ENCODE measurements around the gene GABBR2. TPM values are rescaled to one million over a fixed set of nuclear protein-coding genes. Genes with fewer than 3 reads are reported as not detected.

Gene GABBR2
- total and polyA plus RNA-seq, 2 of the 8 experiments (the other 6 are each of a cell fraction or from before 2014, with no cell fraction given), result 0.50 to 1.2 TPM

DNA sequence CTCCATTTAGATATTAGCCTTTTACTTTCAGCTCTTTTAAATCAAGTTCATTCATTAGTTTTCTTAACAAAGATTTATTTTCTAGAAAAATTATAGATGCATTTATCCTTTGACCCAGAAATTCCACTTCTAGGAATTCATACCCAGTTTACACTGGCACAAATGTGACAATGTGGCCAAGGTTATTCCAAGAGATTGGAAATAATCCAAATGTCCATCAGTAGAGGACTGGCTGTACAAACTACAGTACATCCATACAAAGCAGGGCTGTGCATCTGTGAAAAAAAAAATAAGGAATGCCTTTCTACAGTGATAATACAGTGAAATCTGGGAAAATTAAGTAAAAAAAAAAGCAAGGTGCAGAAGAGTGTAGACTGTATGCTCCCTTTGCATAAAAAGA, 149.2 kb downstream of the GABBR2 start:
- H3K9me3 ChIP-seq (ENCODE audit: insufficient read depth in 2 of 2, low read depth in 1 of 2, low read length in 1 of 2), result no peaks in the 10 kb centered on the region
- no peak overlapping the region for H3K4ac ChIP-seq (replicated peaks; ENCODE audit: insufficient read length, low read depth, low read length)
- H4K20me1 ChIP-seq (replicated peaks in 1 of 2; ENCODE audit: control insufficient read depth in 1 of 2, insufficient read depth in 2 of 2, low read length in 2 of 2), result peaks cover 0 to 2% of the 10 kb centered on the region in 2 experiments
- no peaks in the 10 kb centered on the region for H3K4me1 ChIP-seq (replicated peaks in 1 of 4; ENCODE audit: control insufficient read depth in 3 of 4, insufficient read depth in 4 of 4, low read length in 3 of 4)
- H3K79me2 ChIP-seq (ENCODE audit: control insufficient read depth in 1 of 2, insufficient read depth in 2 of 2, low read length in 2 of 2), result no peaks in the 10 kb centered on the region
- no peak overlapping the region for H3K14ac ChIP-seq (ENCODE audit: insufficient read length)
- H3K36me3 ChIP-seq (ENCODE audit: control insufficient read depth in 2 of 4, insufficient read depth in 4 of 4, low read length in 3 of 4), result no peaks in the 10 kb centered on the region
- H3K79me1 ChIP-seq (ENCODE audit: low read depth, low read length), result no peaks in the 10 kb centered on the region
- H3K27me3 ChIP-seq (replicated peaks in 1 of 4; ENCODE audit: control insufficient read depth in 3 of 4, extremely low read depth in 1 of 4, insufficient read depth in 3 of 4, low read length in 3 of 4), result no peaks in the 10 kb centered on the region
- DNase-seq (ENCODE audit: low read depth in 1 of 2, low spot score in 2 of 2) (no peak), FAIRE-seq (no peak)
- no peak overlapping the region for H3K4me3 ChIP-seq (ENCODE audit: extremely low read depth in 1 of 4, insufficient read depth in 2 of 4, low read depth in 3 of 4, low read length in 4 of 4)
- no peak overlapping the region for H4K8ac ChIP-seq (ENCODE audit: extremely low read depth, insufficient read depth, low read length)
- peaks cover 2% of the 10 kb centered on the region; the same call in 1 of the 2 replicates for H3K23me2 ChIP-seq (ENCODE audit: low read depth, low read length)
- no peak overlapping the region for H3K4me2 ChIP-seq (ENCODE audit: insufficient read depth in 1 of 2, low read depth in 2 of 2, low read length in 2 of 2)
- H4K91ac ChIP-seq (replicated peaks; ENCODE audit: insufficient read length, low read length), result no peak overlapping the region
- H3K9ac ChIP-seq (replicated peaks in 1 of 4; ENCODE audit: extremely low read depth in 1 of 4, low read depth in 3 of 4, low read length in 3 of 4), result no peak overlapping the region
- CTCF ChIA-PET (ENCODE audit: partially characterized antibody), result interaction anchor here (1.1 kb wide), 1 partner anchor 179 kb away, joined by 3 read pairs; no protein-coding TSS in a partner anchor
- no peak overlapping the region for H3K18ac ChIP-seq (ENCODE audit: extremely low read depth, low read length)
- H2BK20ac ChIP-seq (ENCODE audit: low read length), result no peak overlapping the region
- no peak overlapping the region for H2AK5ac ChIP-seq (ENCODE audit: low read depth, low read length)
- POLR2A ChIA-PET (ENCODE audit: partially characterized antibody), result no interaction called here
- H4K5ac ChIP-seq (ENCODE audit: insufficient read length, low read depth, low read length), result no peak overlapping the region
- no peak overlapping the region for H3K23ac ChIP-seq (ENCODE audit: insufficient read length)
- H2AFZ ChIP-seq (ENCODE audit: low read length), result no peak overlapping the region
- H3K56ac ChIP-seq (replicated peaks; ENCODE audit: insufficient read length, low read depth, low read length), result no peak overlapping the region
- H2BK15ac ChIP-seq (ENCODE audit: low read length), result no peak overlapping the region
- no peak overlapping the region for H2BK12ac ChIP-seq (ENCODE audit: low read depth, low read length)
- H3K27ac ChIP-seq (ENCODE audit: low read depth, low read length), result no peak overlapping the region
- no peak overlapping the region for H2BK5ac ChIP-seq (ENCODE audit: low read depth, low read length)
- no peak overlapping the region for H2BK120ac ChIP-seq (replicated peaks; ENCODE audit: low read depth, low read length)
- TF ChIP-seq, protein P1, sequence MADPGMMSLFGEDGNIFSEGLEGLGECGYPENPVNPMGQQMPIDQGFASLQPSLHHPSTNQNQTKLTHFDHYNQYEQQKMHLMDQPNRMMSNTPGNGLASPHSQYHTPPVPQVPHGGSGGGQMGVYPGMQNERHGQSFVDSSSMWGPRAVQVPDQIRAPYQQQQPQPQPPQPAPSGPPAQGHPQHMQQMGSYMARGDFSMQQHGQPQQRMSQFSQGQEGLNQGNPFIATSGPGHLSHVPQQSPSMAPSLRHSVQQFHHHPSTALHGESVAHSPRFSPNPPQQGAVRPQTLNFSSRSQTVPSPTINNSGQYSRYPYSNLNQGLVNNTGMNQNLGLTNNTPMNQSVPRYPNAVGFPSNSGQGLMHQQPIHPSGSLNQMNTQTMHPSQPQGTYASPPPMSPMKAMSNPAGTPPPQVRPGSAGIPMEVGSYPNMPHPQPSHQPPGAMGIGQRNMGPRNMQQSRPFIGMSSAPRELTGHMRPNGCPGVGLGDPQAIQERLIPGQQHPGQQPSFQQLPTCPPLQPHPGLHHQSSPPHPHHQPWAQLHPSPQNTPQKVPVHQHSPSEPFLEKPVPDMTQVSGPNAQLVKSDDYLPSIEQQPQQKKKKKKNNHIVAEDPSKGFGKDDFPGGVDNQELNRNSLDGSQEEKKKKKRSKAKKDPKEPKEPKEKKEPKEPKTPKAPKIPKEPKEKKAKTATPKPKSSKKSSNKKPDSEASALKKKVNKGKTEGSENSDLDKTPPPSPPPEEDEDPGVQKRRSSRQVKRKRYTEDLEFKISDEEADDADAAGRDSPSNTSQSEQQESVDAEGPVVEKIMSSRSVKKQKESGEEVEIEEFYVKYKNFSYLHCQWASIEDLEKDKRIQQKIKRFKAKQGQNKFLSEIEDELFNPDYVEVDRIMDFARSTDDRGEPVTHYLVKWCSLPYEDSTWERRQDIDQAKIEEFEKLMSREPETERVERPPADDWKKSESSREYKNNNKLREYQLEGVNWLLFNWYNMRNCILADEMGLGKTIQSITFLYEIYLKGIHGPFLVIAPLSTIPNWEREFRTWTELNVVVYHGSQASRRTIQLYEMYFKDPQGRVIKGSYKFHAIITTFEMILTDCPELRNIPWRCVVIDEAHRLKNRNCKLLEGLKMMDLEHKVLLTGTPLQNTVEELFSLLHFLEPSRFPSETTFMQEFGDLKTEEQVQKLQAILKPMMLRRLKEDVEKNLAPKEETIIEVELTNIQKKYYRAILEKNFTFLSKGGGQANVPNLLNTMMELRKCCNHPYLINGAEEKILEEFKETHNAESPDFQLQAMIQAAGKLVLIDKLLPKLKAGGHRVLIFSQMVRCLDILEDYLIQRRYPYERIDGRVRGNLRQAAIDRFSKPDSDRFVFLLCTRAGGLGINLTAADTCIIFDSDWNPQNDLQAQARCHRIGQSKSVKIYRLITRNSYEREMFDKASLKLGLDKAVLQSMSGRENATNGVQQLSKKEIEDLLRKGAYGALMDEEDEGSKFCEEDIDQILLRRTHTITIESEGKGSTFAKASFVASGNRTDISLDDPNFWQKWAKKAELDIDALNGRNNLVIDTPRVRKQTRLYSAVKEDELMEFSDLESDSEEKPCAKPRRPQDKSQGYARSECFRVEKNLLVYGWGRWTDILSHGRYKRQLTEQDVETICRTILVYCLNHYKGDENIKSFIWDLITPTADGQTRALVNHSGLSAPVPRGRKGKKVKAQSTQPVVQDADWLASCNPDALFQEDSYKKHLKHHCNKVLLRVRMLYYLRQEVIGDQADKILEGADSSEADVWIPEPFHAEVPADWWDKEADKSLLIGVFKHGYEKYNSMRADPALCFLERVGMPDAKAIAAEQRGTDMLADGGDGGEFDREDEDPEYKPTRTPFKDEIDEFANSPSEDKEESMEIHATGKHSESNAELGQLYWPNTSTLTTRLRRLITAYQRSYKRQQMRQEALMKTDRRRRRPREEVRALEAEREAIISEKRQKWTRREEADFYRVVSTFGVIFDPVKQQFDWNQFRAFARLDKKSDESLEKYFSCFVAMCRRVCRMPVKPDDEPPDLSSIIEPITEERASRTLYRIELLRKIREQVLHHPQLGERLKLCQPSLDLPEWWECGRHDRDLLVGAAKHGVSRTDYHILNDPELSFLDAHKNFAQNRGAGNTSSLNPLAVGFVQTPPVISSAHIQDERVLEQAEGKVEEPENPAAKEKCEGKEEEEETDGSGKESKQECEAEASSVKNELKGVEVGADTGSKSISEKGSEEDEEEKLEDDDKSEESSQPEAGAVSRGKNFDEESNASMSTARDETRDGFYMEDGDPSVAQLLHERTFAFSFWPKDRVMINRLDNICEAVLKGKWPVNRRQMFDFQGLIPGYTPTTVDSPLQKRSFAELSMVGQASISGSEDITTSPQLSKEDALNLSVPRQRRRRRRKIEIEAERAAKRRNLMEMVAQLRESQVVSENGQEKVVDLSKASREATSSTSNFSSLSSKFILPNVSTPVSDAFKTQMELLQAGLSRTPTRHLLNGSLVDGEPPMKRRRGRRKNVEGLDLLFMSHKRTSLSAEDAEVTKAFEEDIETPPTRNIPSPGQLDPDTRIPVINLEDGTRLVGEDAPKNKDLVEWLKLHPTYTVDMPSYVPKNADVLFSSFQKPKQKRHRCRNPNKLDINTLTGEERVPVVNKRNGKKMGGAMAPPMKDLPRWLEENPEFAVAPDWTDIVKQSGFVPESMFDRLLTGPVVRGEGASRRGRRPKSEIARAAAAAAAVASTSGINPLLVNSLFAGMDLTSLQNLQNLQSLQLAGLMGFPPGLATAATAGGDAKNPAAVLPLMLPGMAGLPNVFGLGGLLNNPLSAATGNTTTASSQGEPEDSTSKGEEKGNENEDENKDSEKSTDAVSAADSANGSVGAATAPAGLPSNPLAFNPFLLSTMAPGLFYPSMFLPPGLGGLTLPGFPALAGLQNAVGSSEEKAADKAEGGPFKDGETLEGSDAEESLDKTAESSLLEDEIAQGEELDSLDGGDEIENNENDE (IDR thresholded peaks at IDR 0.05; ENCODE audit: insufficient replicate concordance, low read length), result no peak
- TF ChIP-seq CHD1 (IDR thresholded peaks at IDR 0.05; ENCODE audit: low read depth, low read length), result no peak

Measured in H1 (cell line).